Activated T-cell treated with anti-CD3 and anti-CD28 coated beads, Interleukin-2, amount 50 U/mL, for 48 hours (primary cell): ENCODE measurements around the gene OPN3.

Experiments
- DNase-seq, 2 experiments: peaks; one replicate each; pipeline ENCODE4 v3.0.0-alpha.2; 2020

OPN3 gene

GRCh38 chr1:241644259-241644658 lies 4.1 kb upstream of the OPN3 start:
- no peak for DNase-seq

- no peak for DNase-seq
Measured at GRCh38 chr1:241642593-241642944, 2.4 kb upstream of the OPN3 start.

DNA sequence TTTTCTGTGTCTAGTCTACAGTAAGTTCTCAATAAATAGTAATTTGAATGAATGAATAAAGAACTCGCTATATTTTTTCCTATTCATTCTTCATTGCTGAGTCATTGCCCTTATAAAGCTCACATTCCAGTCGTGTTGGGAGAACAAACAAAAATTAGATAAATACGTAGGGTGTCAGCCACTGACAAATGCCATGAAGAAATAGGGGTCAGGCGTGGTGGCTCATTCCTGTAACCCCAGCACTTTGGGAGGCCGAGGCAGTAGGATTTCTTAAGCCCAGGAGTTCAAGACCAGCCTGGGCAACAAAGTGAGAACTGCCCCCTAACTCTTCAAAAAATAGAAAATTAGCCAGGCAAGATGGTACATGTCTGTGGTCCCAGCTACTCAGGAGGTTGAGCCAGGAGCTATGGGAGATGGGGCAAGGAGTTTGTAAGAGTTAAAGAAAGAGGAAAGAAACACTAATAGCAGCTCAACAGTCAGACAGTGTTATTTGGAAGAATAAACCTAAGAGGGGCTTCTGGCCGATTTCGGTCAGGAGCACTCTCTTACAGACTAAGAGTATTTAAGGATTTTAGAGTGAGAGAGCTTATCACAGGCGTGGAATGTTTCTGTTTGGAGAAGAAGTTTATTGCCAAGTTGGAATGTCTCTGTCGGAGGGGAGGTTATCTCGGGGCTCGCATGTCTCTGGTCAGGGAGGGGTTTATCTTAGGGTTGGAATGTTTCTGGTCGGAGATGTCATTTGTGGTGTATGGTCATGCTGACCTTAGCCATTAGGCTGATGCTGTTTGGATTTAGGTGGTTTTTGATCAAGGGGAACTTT lies 1.8 kb upstream of the OPN3 start:
- DNase-seq, result no peak

GRCh38 chr1:241640867-241641622 lies 876 bp upstream of the OPN3 start:
- no peak for DNase-seq

DNA sequence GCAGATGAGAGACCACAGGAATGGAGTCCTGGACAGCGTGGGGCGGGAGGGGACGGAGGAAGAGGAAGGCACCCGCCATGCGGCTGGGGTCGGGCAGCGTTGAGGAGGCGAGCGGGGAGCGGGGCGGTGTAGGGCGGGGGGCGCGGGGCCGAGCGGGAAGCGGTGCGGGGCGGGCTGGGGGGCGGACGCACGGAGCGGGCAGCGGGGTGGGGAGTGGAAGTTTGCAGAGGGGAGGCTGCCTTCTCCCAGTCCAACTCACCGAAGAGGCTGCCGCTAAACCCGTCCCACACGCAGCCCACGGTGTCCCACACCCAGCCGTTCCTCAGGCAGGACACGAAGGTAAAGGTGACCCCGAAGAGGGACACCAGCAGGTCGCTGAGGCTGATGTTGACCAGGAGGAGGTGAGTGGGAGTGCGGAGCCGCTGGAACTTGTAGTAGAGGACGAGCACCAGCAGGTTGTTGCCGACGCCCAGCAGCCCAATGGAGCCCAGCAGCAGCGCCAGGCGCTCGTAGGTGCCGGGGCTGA lies 483 bp downstream of the OPN3 start:
- peak; percentile 69 to 74 for DNase-seq

DNA sequence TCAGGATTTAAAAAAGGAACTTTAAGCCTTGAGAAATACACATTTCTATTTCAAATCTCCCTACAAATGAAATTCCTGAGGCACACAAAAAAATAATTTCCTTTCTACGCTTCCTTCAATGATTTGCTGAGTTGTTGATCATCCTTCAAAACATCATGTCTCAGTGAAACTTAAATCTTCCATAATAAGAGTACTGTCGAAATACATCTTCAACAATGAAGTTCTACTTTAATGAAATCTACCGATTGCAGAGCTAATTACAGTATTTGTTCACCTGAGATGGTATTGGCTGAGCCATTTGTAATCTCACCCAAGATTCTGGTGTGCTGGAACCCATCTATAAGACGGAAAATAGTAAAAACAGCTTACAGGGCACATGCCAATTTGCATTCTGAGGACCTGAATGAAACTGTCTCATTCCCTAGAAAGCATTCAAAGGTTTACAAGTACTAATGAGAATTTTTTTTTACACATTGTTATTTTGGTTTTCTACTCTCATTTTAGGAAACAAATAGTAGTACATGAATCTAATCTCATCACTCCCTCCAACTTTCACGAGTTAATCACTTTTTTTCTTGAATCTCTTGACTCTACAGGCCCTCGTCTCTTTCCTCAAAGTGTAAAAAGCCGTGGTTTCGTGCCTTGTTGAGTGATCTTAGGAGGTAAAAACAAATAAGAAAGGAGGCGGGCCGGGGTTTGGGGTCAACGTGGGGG lies 1.1 kb downstream of the OPN3 start:
- no peak for DNase-seq

GRCh38 chr1:241638099-241638682 lies 2.0 kb downstream of the OPN3 start:
- DNase-seq, result no peak

GRCh38 chr1:241637604-241638003 lies 2.6 kb downstream of the OPN3 start:
- DNase-seq, result no peak

DNA sequence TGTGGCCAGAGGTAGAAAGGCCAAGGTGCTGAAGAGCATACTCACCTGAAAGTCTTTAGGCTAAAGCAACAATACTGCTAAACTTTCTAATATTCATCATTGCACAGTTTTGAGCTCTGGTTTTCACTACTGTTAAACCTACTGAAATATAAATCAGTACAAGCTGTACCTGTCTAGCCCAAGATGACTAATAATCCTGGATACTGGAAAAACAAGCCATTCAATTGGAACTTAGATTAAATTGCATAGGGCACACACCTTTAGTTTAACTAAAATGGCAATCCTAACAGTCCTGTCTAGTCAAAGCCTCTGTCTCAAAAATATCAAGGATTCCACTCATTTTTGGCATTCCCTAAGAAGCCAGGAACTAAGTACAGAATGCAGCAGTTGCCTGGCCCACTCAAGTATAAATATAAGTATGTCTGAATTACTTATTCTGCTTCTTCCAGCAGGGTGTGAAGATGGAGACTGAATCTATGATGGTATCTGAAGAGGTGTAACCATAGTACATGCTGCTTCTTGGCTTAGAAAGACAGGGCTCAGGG lies 3.1 kb downstream of the OPN3 start:
- DNase-seq, result no peak

DNA sequence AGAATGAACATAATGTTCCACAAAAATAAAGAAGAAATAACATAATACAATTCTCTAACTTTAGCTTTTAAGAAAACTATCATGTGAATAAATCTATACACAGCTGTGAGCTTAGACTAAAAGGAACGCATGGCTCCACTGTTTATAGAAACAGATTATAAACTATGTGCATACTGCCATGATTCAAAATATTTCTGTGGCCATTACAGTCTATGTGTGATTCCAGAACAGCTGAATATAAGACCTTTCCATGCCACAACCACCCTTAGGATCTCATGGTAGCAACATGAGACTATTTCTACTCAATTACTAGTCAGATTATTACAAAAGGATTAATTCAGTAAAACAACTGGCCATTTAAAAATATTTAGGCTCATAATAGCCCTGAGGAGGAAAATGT lies 3.9 kb downstream of the OPN3 start:
- no peak for DNase-seq

GRCh38 chr1:241635556-241636152 lies 4.5 kb downstream of the OPN3 start:
- no peak for DNase-seq

DNA sequence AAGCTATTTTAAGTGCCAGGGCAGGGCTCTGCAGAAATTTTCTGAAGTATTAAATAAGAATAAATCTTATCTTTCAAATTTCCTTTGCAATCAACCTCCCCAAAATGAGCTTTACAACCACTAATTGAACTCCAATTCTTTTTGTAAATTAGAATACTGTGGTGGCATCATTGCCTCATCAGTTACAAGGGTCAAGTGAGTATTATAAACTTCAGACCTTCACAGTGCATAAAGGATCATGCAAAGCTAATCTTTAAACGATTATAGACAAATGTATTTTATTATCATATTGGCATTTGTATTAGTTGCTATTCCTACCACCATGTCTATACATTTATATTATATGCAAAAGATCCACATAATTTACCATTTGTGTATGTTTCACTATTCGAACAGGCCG lies 7.2 kb downstream of the OPN3 start:
- DNase-seq, result no peak

DNA sequence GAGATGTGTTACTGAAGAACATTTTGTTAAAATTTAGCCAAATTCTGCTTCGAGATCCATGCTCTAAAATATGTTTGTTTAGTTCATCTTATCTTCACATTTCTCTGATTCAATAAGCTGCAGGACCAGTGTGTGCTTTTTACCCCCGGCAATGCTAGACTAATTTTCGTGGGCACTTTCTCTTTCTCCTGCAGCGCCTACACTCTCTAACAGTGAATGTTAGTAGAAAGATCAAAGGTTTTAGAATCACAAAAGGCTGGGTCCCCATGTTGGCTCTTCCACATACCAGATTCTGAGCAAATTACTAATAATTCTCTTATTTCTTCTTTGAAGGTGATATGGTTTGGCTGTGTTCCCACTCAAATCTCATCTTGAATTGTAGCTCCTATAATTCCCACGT lies 8.5 kb downstream of the OPN3 start:
- DNase-seq, result no peak

- DNase-seq, result no peak
Measured at GRCh38 chr1:241630899-241631298, 9.3 kb downstream of the OPN3 start.

GRCh38 chr1:241630476-241630875 lies 9.7 kb downstream of the OPN3 start:
- no peak for DNase-seq

- no peak for DNase-seq
Measured at GRCh38 chr1:241630005-241630404, 10.2 kb downstream of the OPN3 start.

DNA sequence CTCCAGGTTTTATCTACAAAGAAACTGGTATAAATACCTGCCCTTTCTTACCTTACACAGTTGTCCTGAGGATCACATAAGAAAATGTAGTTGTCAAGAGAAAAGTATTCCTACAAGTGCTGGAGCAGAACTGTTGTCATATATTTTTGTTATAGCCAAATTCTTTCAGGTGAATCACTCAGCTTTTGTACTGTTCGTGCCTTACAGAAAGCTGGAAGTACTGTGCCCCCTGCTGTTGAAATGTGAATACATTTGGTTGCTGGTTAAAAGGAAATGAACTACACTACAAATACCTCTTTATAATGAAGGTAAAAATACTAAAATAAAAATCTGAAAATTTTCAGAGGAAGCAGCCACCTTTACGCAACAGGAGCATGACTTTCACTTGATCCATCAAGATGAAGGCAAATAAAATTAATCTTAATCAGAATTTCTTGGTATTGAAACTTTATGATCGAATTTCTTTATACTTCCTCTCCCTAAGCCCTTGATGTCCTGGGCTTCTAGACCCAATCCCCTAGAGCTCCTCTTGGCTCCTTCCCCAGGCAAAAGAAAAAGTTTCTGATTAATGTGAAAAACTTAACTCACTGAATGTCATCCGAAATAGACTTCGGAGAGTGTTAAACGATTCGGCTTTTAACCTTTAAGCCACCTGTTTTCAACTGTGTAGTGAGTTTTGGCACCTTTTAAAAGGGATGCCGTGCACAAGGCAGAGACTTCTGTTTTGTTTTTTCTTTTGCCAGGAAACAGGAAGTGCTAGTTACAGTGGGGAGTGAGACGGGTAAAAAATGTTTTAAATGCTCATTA lies 12.5 kb downstream of the OPN3 start:
- no peak for DNase-seq

GRCh38 chr1:241624935-241625334 lies 15.2 kb downstream of the OPN3 start:
- DNase-seq, result no peak

- DNase-seq, result no peak
Measured at GRCh38 chr1:241622669-241623068, 17.5 kb downstream of the OPN3 start.

- DNase-seq, result no peak
Measured at GRCh38 chr1:241617426-241617825, 22.7 kb downstream of the OPN3 start.
